Peyer's patch (tissue), 4 donors: ENCODE measurements around the gene DCST2.

Experiments used
- POLR2A ChIP-seq, 2 donors: fragments of 450-650 bp; IDR thresholded peaks; one replicate each; pipeline ENCODE4 v1.5.1; 2017; ENCODE audit warnings: antibody characterized with exemption in 2 of 2, mild to moderate bottlenecking in 2 of 2, moderate library complexity in 2 of 2
- TF ChIP-seq, protein P1 (sequence below), 6 experiments: fragments of 450-650 bp in 4 of 6; fragments of 200-600 bp in 2 of 6; sonication (generic) in 1 of 6; IDR thresholded peaks; one replicate each; pipeline ENCODE4 v1.5.1; 2017 to 2019; ENCODE audit warnings: antibody characterized with exemption in 6 of 6, mild to moderate bottlenecking in 3 of 6, moderate library complexity in 1 of 6

- TF ChIP-seq, protein P1, sequence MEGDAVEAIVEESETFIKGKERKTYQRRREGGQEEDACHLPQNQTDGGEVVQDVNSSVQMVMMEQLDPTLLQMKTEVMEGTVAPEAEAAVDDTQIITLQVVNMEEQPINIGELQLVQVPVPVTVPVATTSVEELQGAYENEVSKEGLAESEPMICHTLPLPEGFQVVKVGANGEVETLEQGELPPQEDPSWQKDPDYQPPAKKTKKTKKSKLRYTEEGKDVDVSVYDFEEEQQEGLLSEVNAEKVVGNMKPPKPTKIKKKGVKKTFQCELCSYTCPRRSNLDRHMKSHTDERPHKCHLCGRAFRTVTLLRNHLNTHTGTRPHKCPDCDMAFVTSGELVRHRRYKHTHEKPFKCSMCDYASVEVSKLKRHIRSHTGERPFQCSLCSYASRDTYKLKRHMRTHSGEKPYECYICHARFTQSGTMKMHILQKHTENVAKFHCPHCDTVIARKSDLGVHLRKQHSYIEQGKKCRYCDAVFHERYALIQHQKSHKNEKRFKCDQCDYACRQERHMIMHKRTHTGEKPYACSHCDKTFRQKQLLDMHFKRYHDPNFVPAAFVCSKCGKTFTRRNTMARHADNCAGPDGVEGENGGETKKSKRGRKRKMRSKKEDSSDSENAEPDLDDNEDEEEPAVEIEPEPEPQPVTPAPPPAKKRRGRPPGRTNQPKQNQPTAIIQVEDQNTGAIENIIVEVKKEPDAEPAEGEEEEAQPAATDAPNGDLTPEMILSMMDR (IDR thresholded peaks at IDR 0.05) = no peak
- TF ChIP-seq POLR2A (IDR thresholded peaks at IDR 0.05) = no peak
Observed at GRCh38 chr1:154969246-154969645, 64.3 kb downstream of the DCST2 start.
